Measurements from ENCODE around the gene INO80C.

INO80C gene

GRCh38 chr18:35426786-35427185 lies 71.0 kb downstream of the INO80C start:
- no peak for DNase-seq
- Histone ChIP-seq H3K36me3 (replicated peaks) (no peaks in the 10 kb centered on the region), H3K4me3 (ENCODE audit: low read depth, low read length) (no peak overlapping the region), H3K27ac (no peak overlapping the region), H3K27me3 (replicated peaks) (no peaks in the 10 kb centered on the region)
- no peak for TF ChIP-seq CTCF (IDR thresholded peaks at IDR 0.05; ENCODE audit: low read depth, low read length, missing control alignments)
- in situ Hi-C loops (cut with HindIII; ENCODE audit: low pct_ligation_motif_present, low sequenced_read_pairs): no loop called here

GRCh38 chr18:35424356-35424755 lies 73.4 kb downstream of the INO80C start:
- in situ Hi-C loops (cut with HindIII; ENCODE audit: low pct_ligation_motif_present, low sequenced_read_pairs): no loop called here
- no peak for DNase-seq
- TF ChIP-seq CTCF (IDR thresholded peaks at IDR 0.05; ENCODE audit: low read depth, low read length, missing control alignments): no peak
- Histone ChIP-seq H3K27me3 (replicated peaks) (no peaks in the 10 kb centered on the region), H3K27ac (no peak overlapping the region), H3K36me3 (replicated peaks) (no peaks in the 10 kb centered on the region), H3K4me3 (ENCODE audit: low read depth, low read length) (no peak overlapping the region)

- no peak overlapping the region for H3K27ac ChIP-seq
- H3K27me3 ChIP-seq (replicated peaks): no peaks in the 10 kb centered on the region
- no peaks in the 10 kb centered on the region for H3K36me3 ChIP-seq (replicated peaks)
- in situ Hi-C loops (cut with HindIII; ENCODE audit: low pct_ligation_motif_present, low sequenced_read_pairs): no loop called here
- DNase-seq: no peak
- TF ChIP-seq CTCF (IDR thresholded peaks at IDR 0.05; ENCODE audit: low read depth, low read length, missing control alignments): no peak
- no peak overlapping the region for H3K4me3 ChIP-seq (ENCODE audit: low read depth, low read length)
Measured at GRCh38 chr18:35422237-35422636, 75.5 kb downstream of the INO80C start.

DNA sequence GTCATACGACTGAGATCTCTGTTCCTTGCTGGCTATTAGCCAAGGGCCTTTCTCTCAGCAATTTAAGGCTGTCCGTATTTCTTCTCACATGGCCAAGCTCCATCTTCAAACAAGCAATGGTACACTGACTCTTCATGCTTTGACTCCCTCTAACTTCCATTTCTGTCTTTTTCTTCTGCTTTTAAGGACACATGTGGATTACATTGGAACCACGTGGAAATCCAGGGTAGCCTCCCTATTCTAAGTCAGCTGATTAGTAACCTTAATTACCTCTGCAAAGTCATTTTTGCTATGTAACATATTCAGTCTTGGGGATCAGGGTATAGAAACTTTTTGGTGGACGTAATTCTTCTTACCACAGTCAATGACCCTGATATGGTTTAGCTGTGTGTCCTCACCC lies 79.2 kb downstream of the INO80C start:
- Histone ChIP-seq H3K27me3 (replicated peaks) (no peaks in the 10 kb centered on the region), H3K27ac (no peak overlapping the region), H3K36me3 (replicated peaks) (no peaks in the 10 kb centered on the region), H3K4me3 (ENCODE audit: low read depth, low read length) (no peak overlapping the region)
- DNase-seq: no peak
- in situ Hi-C loops (cut with HindIII; ENCODE audit: low pct_ligation_motif_present, low sequenced_read_pairs): no loop called here
- no peak for TF ChIP-seq CTCF (IDR thresholded peaks at IDR 0.05; ENCODE audit: low read depth, low read length, missing control alignments)
